Omental fat pad (tissue), 4 donors: Measurements from ENCODE around the gene SOX30. TPM values are rescaled to one million over a fixed set of nuclear protein-coding genes. Genes with fewer than 3 reads are reported as not detected.

ENCODE experiments used
- ATAC-seq: fragments of 150-250 bp; one replicate; pipeline ENCODE4 v1.9.1; 2016; ENCODE audit warnings: mild to moderate bottlenecking, moderate library complexity; ENCODE audit not compliant: low FRiP score
- DNase-seq: peaks from one replicate; pipeline ENCODE4 v3.0.0-alpha.2; 2019; ENCODE audit warnings: low spot score
- total RNA-seq, 4 donors: library from RNA; depleted of rRNA; stranded (reverse); fragments of >200 nt; gene quantifications; one replicate each; pipeline ENCODE4 v1.1.0, GENCODE V29; 2016
- TF ChIP-seq, protein P1 (sequence below), 3 donors: fragments of 450-650 bp; IDR thresholded peaks; one replicate each; pipeline ENCODE4 v1.5.1; 2016 to 2017; ENCODE audit warnings: antibody characterized with exemption in 3 of 3, mild to moderate bottlenecking in 3 of 3, moderate library complexity in 2 of 3

SOX30 gene
- total RNA-seq, 4 donors from 2014 or later: 0.12 TPM; not detected in 3

DNA sequence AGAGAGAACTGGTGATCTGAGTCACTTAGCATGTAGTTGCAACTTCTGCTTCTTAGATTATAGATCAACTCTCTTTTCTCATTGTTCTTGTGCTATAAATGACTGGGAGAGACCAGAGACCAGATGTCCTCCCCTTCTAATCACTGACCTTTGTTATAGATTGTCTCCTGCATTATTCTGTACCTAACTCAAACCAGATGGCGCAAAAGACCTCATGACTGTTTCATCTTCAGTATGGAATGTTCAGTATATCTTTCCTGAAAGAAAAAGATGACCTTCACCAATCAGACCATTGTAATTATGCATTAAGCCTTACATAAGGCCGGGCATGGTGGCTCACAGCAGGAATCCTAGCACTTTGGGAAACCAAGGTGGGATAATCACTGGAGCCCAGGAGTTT is 46.2 kb downstream of the SOX30 start:
- DNase-seq (no peak), ATAC-seq (no peak)
- TF ChIP-seq, protein P1, sequence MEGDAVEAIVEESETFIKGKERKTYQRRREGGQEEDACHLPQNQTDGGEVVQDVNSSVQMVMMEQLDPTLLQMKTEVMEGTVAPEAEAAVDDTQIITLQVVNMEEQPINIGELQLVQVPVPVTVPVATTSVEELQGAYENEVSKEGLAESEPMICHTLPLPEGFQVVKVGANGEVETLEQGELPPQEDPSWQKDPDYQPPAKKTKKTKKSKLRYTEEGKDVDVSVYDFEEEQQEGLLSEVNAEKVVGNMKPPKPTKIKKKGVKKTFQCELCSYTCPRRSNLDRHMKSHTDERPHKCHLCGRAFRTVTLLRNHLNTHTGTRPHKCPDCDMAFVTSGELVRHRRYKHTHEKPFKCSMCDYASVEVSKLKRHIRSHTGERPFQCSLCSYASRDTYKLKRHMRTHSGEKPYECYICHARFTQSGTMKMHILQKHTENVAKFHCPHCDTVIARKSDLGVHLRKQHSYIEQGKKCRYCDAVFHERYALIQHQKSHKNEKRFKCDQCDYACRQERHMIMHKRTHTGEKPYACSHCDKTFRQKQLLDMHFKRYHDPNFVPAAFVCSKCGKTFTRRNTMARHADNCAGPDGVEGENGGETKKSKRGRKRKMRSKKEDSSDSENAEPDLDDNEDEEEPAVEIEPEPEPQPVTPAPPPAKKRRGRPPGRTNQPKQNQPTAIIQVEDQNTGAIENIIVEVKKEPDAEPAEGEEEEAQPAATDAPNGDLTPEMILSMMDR (IDR thresholded peaks at IDR 0.05): no peak

DNA sequence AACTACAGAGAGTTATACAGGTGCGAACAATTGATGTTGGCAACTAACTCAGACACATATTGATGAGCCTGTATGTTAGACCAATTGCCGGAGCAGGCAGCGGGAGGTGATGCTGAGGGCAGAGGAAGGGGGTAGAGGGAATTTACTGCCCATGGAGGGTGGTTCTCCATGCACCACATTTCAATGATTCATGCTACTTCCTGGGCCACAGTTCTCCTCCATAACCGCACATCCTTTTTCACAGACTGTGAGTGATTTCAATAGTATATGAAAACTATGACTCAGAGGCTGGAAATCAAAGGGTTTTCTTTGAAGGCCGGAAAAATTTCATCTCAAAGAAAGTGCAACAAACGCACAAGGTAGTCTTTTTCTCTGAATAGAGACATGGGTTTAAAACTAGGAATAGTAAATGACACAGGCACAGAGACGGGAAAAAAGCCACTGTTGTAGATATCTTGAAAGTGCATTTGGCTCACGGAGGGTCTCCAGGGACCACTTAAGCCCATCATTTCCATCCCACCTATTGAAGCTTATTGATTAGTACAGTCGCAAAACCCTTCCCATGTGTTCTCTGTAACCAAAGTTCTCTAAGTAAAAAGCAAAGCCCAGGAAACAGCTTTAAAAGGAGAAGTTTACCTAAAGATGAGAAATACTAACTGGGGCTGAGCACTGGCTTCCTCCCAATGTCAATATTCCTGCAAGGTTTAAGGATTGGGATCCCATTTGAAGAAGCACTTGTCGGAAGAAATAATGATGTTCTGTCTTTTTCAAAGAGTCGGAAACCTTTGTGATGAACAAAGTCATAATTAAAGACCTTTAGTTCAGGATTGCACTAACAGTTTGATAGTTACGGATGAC is 48.7 kb downstream of the SOX30 start:
- TF ChIP-seq, protein P1 (IDR thresholded peaks at IDR 0.05): no peak
- no peak for ATAC-seq
- DNase-seq: no peak

DNA sequence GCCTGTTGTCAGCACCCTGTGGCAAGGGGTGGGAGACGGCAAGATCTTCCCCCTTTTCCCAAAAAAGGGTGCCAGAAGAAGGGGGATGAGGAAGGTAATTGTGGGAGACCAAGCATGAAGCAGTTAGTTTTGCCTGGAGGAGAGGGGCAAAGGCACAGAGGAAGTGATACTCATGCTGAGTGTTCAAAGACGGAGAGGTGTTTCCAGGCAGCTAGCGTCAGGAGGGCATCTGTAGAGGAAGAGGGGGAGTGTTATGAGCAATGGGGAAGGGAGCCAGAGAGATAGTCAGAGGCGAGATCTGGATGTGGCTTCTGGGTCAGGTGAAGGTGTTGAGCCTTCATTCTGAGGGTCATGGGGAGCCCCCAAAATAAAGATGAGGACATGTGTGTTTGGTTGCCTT is 49.7 kb downstream of the SOX30 start:
- TF ChIP-seq, protein P1 (IDR thresholded peaks at IDR 0.05): no peak
- ATAC-seq (no peak), DNase-seq (no peak)

DNA sequence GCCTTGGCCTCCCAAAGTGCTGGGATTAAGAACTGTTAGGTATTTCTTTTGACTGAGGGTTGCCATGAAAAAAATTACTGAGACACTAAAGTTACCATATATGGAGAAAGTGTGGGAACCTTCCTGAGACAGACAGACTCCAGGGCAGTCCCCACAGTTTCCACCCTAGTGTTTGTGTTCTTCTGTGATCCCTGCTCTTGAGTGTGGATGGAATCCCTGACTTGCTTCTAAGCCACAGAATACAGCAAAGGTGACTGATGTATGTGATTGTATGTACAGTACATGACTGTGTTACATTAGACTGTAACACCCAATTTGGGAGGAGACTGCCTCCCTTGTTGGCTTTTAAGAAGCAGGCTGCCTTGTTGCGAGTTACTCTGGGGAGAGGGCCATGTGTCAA is 52.0 kb downstream of the SOX30 start:
- TF ChIP-seq, protein P1 (IDR thresholded peaks at IDR 0.05): no peak
- DNase-seq (no peak), ATAC-seq (no peak)

DNA sequence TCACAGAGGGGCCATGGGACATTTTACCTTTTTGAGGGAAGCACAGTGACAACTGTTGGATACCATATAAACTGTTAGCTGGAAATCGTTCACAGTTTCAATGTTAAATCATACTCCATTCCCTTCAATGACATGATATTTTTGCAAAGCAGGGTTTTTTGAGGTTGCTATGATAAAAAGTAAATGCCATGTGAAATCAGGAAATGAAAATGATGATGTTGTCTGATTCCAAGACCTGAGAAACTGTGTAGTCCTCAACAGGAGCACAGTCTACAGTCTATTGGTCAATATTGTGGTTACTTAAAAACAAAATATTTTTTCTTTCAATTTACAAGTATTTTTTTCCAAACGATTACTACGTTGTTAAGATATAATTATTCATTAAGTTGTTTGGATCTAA is 52.7 kb downstream of the SOX30 start:
- DNase-seq (no peak), ATAC-seq (no peak)
- TF ChIP-seq, protein P1 (IDR thresholded peaks at IDR 0.05): no peak

DNA sequence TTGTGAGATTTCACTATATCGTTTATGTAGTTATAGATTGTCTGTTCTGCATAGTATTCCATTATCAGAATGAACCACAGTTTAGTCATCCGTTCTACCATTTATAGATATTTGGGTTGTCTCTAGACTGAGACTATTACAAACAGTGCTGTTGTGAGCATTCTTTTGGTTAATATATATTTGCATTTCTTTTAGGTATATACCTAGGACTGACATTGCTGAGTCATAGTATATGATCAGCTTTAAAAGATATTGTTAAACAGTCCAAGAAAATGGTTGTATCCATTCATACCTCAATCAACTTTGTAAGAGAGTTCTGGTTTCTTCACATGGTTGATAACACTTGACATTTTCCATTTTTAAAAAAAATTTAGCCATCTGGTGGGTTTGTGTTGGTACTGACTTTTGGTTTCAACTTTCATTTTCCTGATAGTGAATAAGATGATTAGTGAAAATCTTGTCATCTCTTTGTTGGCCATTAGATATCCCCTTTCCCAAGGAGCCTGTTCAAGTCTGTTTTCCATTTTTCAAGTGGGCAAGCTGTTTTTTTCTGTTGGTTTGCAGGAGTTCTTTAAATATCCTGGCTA is 53.8 kb downstream of the SOX30 start:
- TF ChIP-seq, protein P1 (IDR thresholded peaks at IDR 0.05): no peak
- ATAC-seq (no peak), DNase-seq (no peak)

DNA sequence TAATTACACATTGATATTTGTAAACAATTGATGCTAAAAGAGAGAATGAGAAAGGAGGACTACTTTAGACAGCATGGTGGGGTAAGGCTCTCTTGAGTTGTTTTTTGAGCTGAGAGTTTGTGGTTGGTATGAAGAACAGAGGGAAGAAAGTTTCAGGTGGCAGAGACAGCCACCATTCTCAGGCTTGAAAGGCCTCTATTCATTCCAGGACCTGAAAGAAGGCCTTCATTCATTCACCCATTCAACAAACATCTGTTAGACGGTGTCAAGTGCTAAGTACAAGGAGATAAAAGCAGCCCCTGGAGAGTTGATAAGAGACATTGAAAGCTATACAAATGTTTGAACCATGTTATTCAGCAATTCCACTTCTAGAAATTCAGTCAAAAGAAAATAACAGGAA is 55.0 kb downstream of the SOX30 start:
- DNase-seq: no peak
- TF ChIP-seq, protein P1 (IDR thresholded peaks at IDR 0.05): no peak
- no peak for ATAC-seq
